Fibroblast of mammary gland (primary cell): ENCODE results near the gene SERF2.

Experiments used
- DNase-seq: peaks from one replicate; pipeline ENCODE4 v3.0.0-alpha.2; 2010; ENCODE audit warnings: low read depth
- H3K4me3 ChIP-seq: 2 replicates; pipeline ENCODE4 v1.5.1; 2011; ENCODE audit warnings: low read depth, mild to moderate bottlenecking, low read length, moderate library complexity; ENCODE audit not compliant: control insufficient read depth
- CTCF ChIP-seq: conservative IDR thresholded peaks from 2 replicates; pipeline ENCODE4 v1.5.1; 2011; ENCODE audit warnings: low read depth, low read length, inconsistent platforms; ENCODE audit not compliant: control insufficient read depth, insufficient read depth

SERF2 gene

GRCh38 chr15:43793647-43794046 lies 1.5 kb downstream of the SERF2 start:
- H3K4me3 ChIP-seq, result peak overlapping the region; percentile 99
- no peak for TF ChIP-seq CTCF
- no peak for DNase-seq

- DNase-seq, result peak; percentile 56
- H3K4me3 ChIP-seq, result no peak overlapping the region
These were observed 2.3 kb downstream of the SERF2 start for GRCh38 chr15:43794269-43795037.

GRCh38 chr15:43795197-43795596 lies 3.1 kb downstream of the SERF2 start:
- DNase-seq, result no peak
- TF ChIP-seq CTCF, result no peak
- no peak overlapping the region for H3K4me3 ChIP-seq

More at GRCh38 chr15:43794269-43795037, 2.3 kb downstream of the SERF2 start:
- no peak for TF ChIP-seq CTCF

- no peak overlapping the region for H3K4me3 ChIP-seq
- no peak for TF ChIP-seq CTCF
- DNase-seq, result no peak
These were observed 3.9 kb downstream of the SERF2 start for GRCh38 chr15:43795997-43796396.

GRCh38 chr15:43796566-43796965 lies 4.4 kb downstream of the SERF2 start:
- no peak for TF ChIP-seq CTCF
- DNase-seq, result no peak
- no peak overlapping the region for H3K4me3 ChIP-seq

- no peak for DNase-seq
- no peak for TF ChIP-seq CTCF
- no peak overlapping the region for H3K4me3 ChIP-seq
These were observed 7.3 kb downstream of the SERF2 start for GRCh38 chr15:43799209-43799944.
